Transverse colon (tissue), 4 donors: Measurements from ENCODE around the gene HTN1.

Source experiments
- EP300 ChIP-seq: sonication (generic); formaldehyde crosslinking; IDR thresholded peaks from one replicate; pipeline ENCODE4 v1.6.1; 2017; ENCODE audit warnings: antibody characterized with exemption, low read depth
- POLR2A ChIP-seq: fragments of 450-650 bp; IDR thresholded peaks from one replicate; pipeline ENCODE4 v1.6.1; 2016; ENCODE audit warnings: antibody characterized with exemption, mild to moderate bottlenecking, moderate library complexity
- POLR2AphosphoS5 ChIP-seq, 3 donors: sonication (generic); formaldehyde crosslinking; IDR thresholded peaks; one replicate each; pipeline ENCODE4 v1.6.1; 2016; ENCODE audit warnings: antibody characterized with exemption in 3 of 3
- TF ChIP-seq, protein P1 (sequence below), 5 experiments: fragments of 200-600 bp in 3 of 5; fragments of 450-650 bp in 2 of 5; sonication (generic) in 3 of 5; IDR thresholded peaks; 1 replicate in 2 of 5; 2 replicates in 3 of 5; pipeline ENCODE4 v1.5.1; 2016 to 2017; ENCODE audit warnings: antibody characterized with exemption in 5 of 5, inconsistent platforms in 3 of 5, mild to moderate bottlenecking in 2 of 5, moderate library complexity in 1 of 5

DNA sequence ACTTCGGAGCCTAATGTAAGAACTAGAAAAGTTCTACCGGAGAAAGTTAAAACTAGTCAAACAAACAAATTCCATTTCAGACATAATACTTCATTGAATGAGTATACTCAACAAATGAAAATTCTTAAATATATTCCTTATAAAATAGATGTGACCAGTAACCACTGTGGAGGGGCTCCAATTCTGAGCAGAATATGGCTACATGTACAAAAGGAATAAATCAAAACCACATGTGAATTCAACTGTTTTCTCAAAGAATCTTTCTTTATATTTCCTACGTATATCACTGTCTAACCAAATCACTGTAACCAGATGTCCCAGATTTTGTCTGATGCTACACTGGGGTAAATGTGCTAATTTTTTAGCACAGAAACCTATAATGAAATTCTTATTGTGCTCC is 49.0 kb downstream of the HTN1 start:
- TF ChIP-seq EP300 (no peak), POLR2A (no peak), POLR2AphosphoS5 (IDR thresholded peaks at IDR 0.05) (no peak)
- TF ChIP-seq, protein P1, sequence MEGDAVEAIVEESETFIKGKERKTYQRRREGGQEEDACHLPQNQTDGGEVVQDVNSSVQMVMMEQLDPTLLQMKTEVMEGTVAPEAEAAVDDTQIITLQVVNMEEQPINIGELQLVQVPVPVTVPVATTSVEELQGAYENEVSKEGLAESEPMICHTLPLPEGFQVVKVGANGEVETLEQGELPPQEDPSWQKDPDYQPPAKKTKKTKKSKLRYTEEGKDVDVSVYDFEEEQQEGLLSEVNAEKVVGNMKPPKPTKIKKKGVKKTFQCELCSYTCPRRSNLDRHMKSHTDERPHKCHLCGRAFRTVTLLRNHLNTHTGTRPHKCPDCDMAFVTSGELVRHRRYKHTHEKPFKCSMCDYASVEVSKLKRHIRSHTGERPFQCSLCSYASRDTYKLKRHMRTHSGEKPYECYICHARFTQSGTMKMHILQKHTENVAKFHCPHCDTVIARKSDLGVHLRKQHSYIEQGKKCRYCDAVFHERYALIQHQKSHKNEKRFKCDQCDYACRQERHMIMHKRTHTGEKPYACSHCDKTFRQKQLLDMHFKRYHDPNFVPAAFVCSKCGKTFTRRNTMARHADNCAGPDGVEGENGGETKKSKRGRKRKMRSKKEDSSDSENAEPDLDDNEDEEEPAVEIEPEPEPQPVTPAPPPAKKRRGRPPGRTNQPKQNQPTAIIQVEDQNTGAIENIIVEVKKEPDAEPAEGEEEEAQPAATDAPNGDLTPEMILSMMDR (IDR thresholded peaks at IDR 0.05): no peak
